ENCODE results near the gene YIPF6. TPM values are rescaled to one million over a fixed set of nuclear protein-coding genes. Genes with fewer than 3 reads are reported as not detected.
A peak's percentile ranks its signal among the peaks of the same experiment; 100 is the strongest.

The YIPF6 gene
- total and polyA plus RNA-seq, 2 donors (not counting 3 experiments of a cell fraction or from before 2014, with no cell fraction given), result 17.1 to 29.6 TPM

- H4K20me1 ChIP-seq (replicated peaks; ENCODE audit: control insufficient read depth, extremely low read depth, insufficient read depth, low read length), result no peaks in the 10 kb centered on the region
- H3K9ac ChIP-seq (replicated peaks; ENCODE audit: extremely low read depth, insufficient read depth, low read length), result no peak overlapping the region
- no TSS peak for BruUV-seq (replicated peaks)
- CTCF ChIA-PET, result interaction anchor here (1.5 kb wide), 1 partner anchor 177 kb away, joined by 9 read pairs; no protein-coding TSS in a partner anchor
- no peak overlapping the region for H3K4me3 ChIP-seq (replicated peaks in 1 of 3; ENCODE audit: insufficient read depth in 1 of 3, low read depth in 1 of 3, low read length in 3 of 3)
- no peak overlapping the region for H3K27ac ChIP-seq (ENCODE audit: insufficient read depth, low read depth, low read length)
- peaks cover 0 to 1% of the 10 kb centered on the region in 2 experiments for H3K36me3 ChIP-seq (ENCODE audit: control insufficient read depth in 2 of 2, extremely low read depth in 1 of 2, insufficient read depth in 2 of 2, low read length in 2 of 2)
- no peaks in the 10 kb centered on the region for H3K27me3 ChIP-seq (ENCODE audit: control insufficient read depth in 2 of 2, insufficient read depth in 2 of 2, low read length in 2 of 2)
- no peaks in the 10 kb centered on the region for H3K4me1 ChIP-seq (ENCODE audit: control insufficient read depth, extremely low read depth, insufficient read depth, low read length)
- no peaks in the 10 kb centered on the region for H3K9me3 ChIP-seq (replicated peaks; ENCODE audit: control insufficient read depth, insufficient read depth, low read length)
- DNase-seq (ENCODE audit: low read depth, low spot score), result no peak
- dilution Hi-C loops (cut with MboI; ENCODE audit: extremely low pct_ligation_motif_present, low sequenced_read_pairs) (no loop called here), intact Hi-C loops (cut with micrococcal nuclease) (no loop called here)
- H2AFZ ChIP-seq (ENCODE audit: low read depth, low read length), result no peak overlapping the region
- TF ChIP-seq GATA2 (IDR thresholded peaks at IDR 0.05; ENCODE audit: insufficient read depth, insufficient read length, low read depth, low read length), result no peak
- no peak for TF ChIP-seq MYC (IDR thresholded peaks at IDR 0.05; ENCODE audit: low read depth, low read length)
- TF ChIP-seq, protein P1, sequence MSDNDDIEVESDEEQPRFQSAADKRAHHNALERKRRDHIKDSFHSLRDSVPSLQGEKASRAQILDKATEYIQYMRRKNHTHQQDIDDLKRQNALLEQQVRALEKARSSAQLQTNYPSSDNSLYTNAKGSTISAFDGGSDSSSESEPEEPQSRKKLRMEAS (IDR thresholded peaks at IDR 0.05; ENCODE audit: insufficient read depth, insufficient read length), result no peak
- TF ChIP-seq POLR2A (IDR thresholded peaks at IDR 0.05; ENCODE audit: low read depth, low read length), result no peak
- TF ChIP-seq, protein P2, sequence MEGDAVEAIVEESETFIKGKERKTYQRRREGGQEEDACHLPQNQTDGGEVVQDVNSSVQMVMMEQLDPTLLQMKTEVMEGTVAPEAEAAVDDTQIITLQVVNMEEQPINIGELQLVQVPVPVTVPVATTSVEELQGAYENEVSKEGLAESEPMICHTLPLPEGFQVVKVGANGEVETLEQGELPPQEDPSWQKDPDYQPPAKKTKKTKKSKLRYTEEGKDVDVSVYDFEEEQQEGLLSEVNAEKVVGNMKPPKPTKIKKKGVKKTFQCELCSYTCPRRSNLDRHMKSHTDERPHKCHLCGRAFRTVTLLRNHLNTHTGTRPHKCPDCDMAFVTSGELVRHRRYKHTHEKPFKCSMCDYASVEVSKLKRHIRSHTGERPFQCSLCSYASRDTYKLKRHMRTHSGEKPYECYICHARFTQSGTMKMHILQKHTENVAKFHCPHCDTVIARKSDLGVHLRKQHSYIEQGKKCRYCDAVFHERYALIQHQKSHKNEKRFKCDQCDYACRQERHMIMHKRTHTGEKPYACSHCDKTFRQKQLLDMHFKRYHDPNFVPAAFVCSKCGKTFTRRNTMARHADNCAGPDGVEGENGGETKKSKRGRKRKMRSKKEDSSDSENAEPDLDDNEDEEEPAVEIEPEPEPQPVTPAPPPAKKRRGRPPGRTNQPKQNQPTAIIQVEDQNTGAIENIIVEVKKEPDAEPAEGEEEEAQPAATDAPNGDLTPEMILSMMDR (IDR thresholded peaks at IDR 0.05; ENCODE audit: extremely low read depth in 1 of 2, insufficient read depth in 1 of 2, low read depth in 1 of 2, low read length in 2 of 2), result no peak
- no peak for TF ChIP-seq EZH2 (IDR thresholded peaks at IDR 0.05; ENCODE audit: borderline replicate concordance, low read depth, low read length, severe bottlenecking)
- TF ChIP-seq POLR2AphosphoS5 (IDR thresholded peaks at IDR 0.05; ENCODE audit: insufficient read depth, low read depth, low read length), result no peak
- POLR2A ChIA-PET, result no interaction called here
- H3K79me2 ChIP-seq (ENCODE audit: control insufficient read depth, insufficient read depth, low read length), result no peaks in the 10 kb centered on the region
- no peaks in the 10 kb centered on the region for H3K9me1 ChIP-seq (replicated peaks; ENCODE audit: control insufficient read depth, extremely low read depth, insufficient read depth, low read length)
- FAIRE-seq, result peak; percentile 55
- H3K4me2 ChIP-seq (ENCODE audit: insufficient read depth, low read length), result no peak overlapping the region
Observed at GRCh38 chrX:68532831-68533533, 34.1 kb downstream of the YIPF6 start.
